GM13977 (cell line): Measurements from ENCODE around the gene BCL2L1.
"Not testable (repeated sequence)": the region's sequence is repeated elsewhere in the genome, so short reads cannot be mapped to it uniquely, and the experiment has no call there.

Experiments
- DNase-seq: peaks from one replicate; pipeline ENCODE4 v3.0.0; 2012; ENCODE audit warnings: low spot score
- in situ Hi-C: fragments of 300-500 bp; cut with MboI; formaldehyde crosslinking; loops from one replicate; pipeline ENCODE4 v1.12.0; 2022; ENCODE audit warnings: low sequenced_read_pairs, low pct_unique_long_range_greater_than_20kb, mixed read lengths, inconsistent platforms; ENCODE audit not compliant: unreplicated experiment
- TF ChIP-seq, protein P1 (sequence below): IDR thresholded peaks from 2 replicates; pipeline ENCODE4 v1.5.1; 2012; ENCODE audit warnings: mild to moderate bottlenecking, control low read depth; ENCODE audit not compliant: insufficient read depth; ENCODE audit errors: extremely low read depth, missing control alignments

The BCL2L1 gene

GRCh38 chr20:31759836-31760518 is 37.3 kb upstream of the BCL2L1 start:
- in situ Hi-C loops = no loop called here
- TF ChIP-seq, protein P1, sequence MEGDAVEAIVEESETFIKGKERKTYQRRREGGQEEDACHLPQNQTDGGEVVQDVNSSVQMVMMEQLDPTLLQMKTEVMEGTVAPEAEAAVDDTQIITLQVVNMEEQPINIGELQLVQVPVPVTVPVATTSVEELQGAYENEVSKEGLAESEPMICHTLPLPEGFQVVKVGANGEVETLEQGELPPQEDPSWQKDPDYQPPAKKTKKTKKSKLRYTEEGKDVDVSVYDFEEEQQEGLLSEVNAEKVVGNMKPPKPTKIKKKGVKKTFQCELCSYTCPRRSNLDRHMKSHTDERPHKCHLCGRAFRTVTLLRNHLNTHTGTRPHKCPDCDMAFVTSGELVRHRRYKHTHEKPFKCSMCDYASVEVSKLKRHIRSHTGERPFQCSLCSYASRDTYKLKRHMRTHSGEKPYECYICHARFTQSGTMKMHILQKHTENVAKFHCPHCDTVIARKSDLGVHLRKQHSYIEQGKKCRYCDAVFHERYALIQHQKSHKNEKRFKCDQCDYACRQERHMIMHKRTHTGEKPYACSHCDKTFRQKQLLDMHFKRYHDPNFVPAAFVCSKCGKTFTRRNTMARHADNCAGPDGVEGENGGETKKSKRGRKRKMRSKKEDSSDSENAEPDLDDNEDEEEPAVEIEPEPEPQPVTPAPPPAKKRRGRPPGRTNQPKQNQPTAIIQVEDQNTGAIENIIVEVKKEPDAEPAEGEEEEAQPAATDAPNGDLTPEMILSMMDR = no peak
- DNase-seq = no peak

GRCh38 chr20:31758991-31759390 is 36.3 kb upstream of the BCL2L1 start:
- in situ Hi-C loops = no loop called here
- DNase-seq = no peak
- TF ChIP-seq, protein P1 = no peak

GRCh38 chr20:31758521-31758920 is 35.9 kb upstream of the BCL2L1 start:
- DNase-seq = no peak
- TF ChIP-seq, protein P1 = no peak
- in situ Hi-C loops = no loop called here

DNA sequence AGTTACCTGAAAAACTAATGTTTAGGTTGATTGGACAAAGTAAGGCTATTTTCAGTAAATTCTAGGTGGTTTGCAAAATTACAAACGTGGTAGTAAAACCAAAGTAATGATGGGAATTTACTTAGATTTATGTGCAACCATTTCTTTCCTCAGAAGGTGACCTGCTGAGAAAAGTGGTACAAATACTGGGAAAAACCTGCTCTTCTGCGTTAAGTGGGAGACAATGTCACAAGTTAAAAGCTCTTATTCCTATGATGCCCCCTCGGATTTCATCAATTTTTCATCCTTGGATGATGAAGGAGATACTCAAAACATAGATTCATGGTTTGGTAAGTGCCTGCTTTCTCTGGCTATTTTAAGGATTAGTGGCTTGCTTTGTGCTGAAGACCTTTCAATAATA is 34.6 kb upstream of the BCL2L1 start:
- no peak for DNase-seq
- in situ Hi-C loops = no loop called here
- TF ChIP-seq, protein P1 = no peak

DNA sequence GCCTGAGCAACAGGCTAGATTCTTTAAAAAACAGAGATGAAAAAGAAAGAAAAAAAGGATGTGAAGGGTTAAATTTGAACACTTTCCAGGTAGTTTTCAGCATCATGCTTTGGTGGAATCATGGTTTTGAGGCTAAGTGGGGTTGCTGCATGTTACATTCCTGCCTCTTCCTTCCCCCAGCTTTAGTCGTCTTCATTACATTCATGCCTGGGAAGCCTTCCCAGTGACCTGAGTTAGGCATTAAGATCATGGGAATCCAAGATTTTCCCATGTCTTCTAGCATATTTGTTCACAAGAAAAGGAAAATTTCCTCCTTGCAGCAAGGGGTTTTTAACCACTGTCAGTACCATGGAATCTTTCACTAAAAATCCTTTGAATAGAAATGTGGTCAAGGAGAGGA is 28.5 kb upstream of the BCL2L1 start:
- in situ Hi-C loops = no loop called here
- TF ChIP-seq, protein P1 = no peak
- no peak for DNase-seq

DNA sequence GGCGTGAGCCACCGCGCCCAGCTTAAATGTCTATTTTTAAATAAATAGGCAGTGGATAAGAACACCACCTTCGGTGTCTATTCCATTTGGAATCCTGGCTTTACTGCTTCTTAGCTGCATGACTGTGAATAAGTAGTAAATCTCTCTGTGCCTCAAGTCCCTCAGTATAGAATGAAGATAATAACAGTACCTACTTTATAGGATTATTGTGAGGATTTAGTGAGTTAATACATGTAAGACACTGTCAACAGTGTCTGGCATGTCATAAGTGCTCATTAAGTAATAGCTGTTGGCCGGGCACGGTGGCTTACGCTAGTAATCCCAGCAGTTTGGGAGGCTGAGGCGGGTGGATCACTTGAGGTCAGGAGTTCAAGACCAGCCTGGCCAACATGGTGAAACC is 26.6 kb upstream of the BCL2L1 start:
- TF ChIP-seq, protein P1 = no peak
- in situ Hi-C loops = no loop called here
- no peak for DNase-seq

DNA sequence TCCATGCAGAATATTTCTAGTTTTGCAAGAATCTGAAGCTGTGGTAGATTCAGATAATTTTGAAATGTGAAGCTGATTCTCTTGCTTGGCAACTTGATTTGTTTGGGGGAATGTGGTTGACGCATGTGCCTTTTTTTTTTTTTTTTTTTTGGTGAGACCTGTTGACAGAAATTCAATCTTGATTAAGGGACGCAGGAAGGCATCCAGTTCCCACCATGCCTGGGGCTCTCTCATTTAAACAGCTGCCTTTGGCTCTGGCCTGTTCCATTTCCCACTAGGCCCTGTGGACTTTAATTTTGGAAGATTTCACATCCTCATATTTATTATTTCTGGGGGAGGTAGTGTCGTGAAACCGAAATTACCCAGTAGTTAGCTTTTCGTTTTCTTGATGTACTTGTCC is 25.0 kb upstream of the BCL2L1 start:
- no peak for DNase-seq
- in situ Hi-C loops = no loop called here
- TF ChIP-seq, protein P1 = no peak

GRCh38 chr20:31747028-31747427 is 24.4 kb upstream of the BCL2L1 start:
- DNase-seq = not testable (repeated sequence)

More at GRCh38 chr20:31747028-31747427, 24.4 kb upstream of the BCL2L1 start:
- in situ Hi-C loops = not testable (repeated sequence)
